T-helper 2 cell treated with Interferon-gamma antibody and Interleukin-4, amounts not matched to agents 5 μg/mL and 100 μg/mL, for 36 hours (primary cell): ENCODE results near the gene MYBPH.

Experiments
- DNase-seq: peaks from one replicate; pipeline ENCODE4 v3.0.0; 2021; ENCODE audit warnings: low spot score
- H3K27ac Mint-ChIP-seq: one replicate; pipeline ENCODE4 v1.8.0; 2021; ENCODE audit warnings: mild to moderate bottlenecking, mixed read lengths
- H3K27me3 Mint-ChIP-seq: one replicate; pipeline ENCODE4 v1.8.0; 2021; ENCODE audit warnings: low read depth, mixed read lengths
- H3K36me3 Mint-ChIP-seq: one replicate; pipeline ENCODE4 v1.8.0; 2021; ENCODE audit warnings: low read depth, mixed read lengths
- H3K4me1 Mint-ChIP-seq: one replicate; pipeline ENCODE4 v1.8.0; 2021; ENCODE audit warnings: low read depth, mixed read lengths
- H3K4me3 Mint-ChIP-seq: one replicate; pipeline ENCODE4 v1.8.0; 2022; ENCODE audit warnings: mild to moderate bottlenecking, moderate library complexity, mixed read lengths
- H3K9me3 Mint-ChIP-seq: one replicate; pipeline ENCODE4 v1.8.0; 2021; ENCODE audit warnings: mixed read lengths

MYBPH gene

GRCh38 chr1:203135636-203136305 lies 39.9 kb downstream of the MYBPH start:
- Mint-ChIP-seq H3K9me3 (no peaks in the 10 kb centered on the region), H3K27ac (no peak overlapping the region), H3K4me1 (peaks cover 4% of the 10 kb centered on the region), H3K4me3 (no peak overlapping the region), H3K27me3 (peaks cover 9% of the 10 kb centered on the region), H3K36me3 (no peaks in the 10 kb centered on the region)
- no peak for DNase-seq

GRCh38 chr1:203133970-203134725 lies 41.5 kb downstream of the MYBPH start:
- H3K4me1 Mint-ChIP-seq: peaks cover 4% of the 10 kb centered on the region
- no peaks in the 10 kb centered on the region for H3K36me3 Mint-ChIP-seq
- H3K4me3 Mint-ChIP-seq: no peak overlapping the region
- peaks cover 20% of the 10 kb centered on the region for H3K27me3 Mint-ChIP-seq
- no peaks in the 10 kb centered on the region for H3K9me3 Mint-ChIP-seq
- no peak for DNase-seq
- H3K27ac Mint-ChIP-seq: no peak overlapping the region

GRCh38 chr1:203131548-203132200 lies 44.0 kb downstream of the MYBPH start:
- H3K9me3 Mint-ChIP-seq: no peaks in the 10 kb centered on the region
- H3K27ac Mint-ChIP-seq: no peak overlapping the region
- no peak overlapping the region for H3K4me3 Mint-ChIP-seq
- H3K36me3 Mint-ChIP-seq: no peaks in the 10 kb centered on the region
- peaks cover 9% of the 10 kb centered on the region for H3K4me1 Mint-ChIP-seq
- no peak for DNase-seq
- H3K27me3 Mint-ChIP-seq: peaks cover 35% of the 10 kb centered on the region

- H3K9me3 Mint-ChIP-seq: no peaks in the 10 kb centered on the region
- H3K4me1 Mint-ChIP-seq: peaks cover 5% of the 10 kb centered on the region
- DNase-seq: no peak
- no peak overlapping the region for H3K27ac Mint-ChIP-seq
- no peak overlapping the region for H3K4me3 Mint-ChIP-seq
- H3K36me3 Mint-ChIP-seq: no peaks in the 10 kb centered on the region
- peaks cover 45% of the 10 kb centered on the region for H3K27me3 Mint-ChIP-seq
Measured at GRCh38 chr1:203130358-203130985, 45.2 kb downstream of the MYBPH start.

GRCh38 chr1:203129501-203130231 lies 46.0 kb downstream of the MYBPH start:
- H3K4me1 Mint-ChIP-seq: peaks cover 5% of the 10 kb centered on the region
- H3K36me3 Mint-ChIP-seq: no peaks in the 10 kb centered on the region
- no peaks in the 10 kb centered on the region for H3K9me3 Mint-ChIP-seq
- H3K4me3 Mint-ChIP-seq: no peak overlapping the region
- H3K27me3 Mint-ChIP-seq: peaks cover 45% of the 10 kb centered on the region
- H3K27ac Mint-ChIP-seq: no peak overlapping the region
- no peak for DNase-seq

- peaks cover 51% of the 10 kb centered on the region for H3K27me3 Mint-ChIP-seq
- no peak overlapping the region for H3K27ac Mint-ChIP-seq
- no peaks in the 10 kb centered on the region for H3K36me3 Mint-ChIP-seq
- H3K4me3 Mint-ChIP-seq: no peak overlapping the region
- DNase-seq: no peak
- peaks cover 5% of the 10 kb centered on the region for H3K4me1 Mint-ChIP-seq
- no peaks in the 10 kb centered on the region for H3K9me3 Mint-ChIP-seq
Measured at GRCh38 chr1:203128716-203129500, 46.7 kb downstream of the MYBPH start.

GRCh38 chr1:203128431-203128715 lies 47.3 kb downstream of the MYBPH start:
- Mint-ChIP-seq H3K9me3 (no peaks in the 10 kb centered on the region), H3K36me3 (no peaks in the 10 kb centered on the region), H3K4me1 (peaks cover 5% of the 10 kb centered on the region), H3K27me3 (peaks cover 56% of the 10 kb centered on the region), H3K27ac (no peak overlapping the region), H3K4me3 (no peak overlapping the region)
- DNase-seq: no peak

- H3K4me3 Mint-ChIP-seq: no peak within 1 kb of the TSS
- H3K27me3 Mint-ChIP-seq: peaks cover 56% of the 10 kb centered on the region
- peaks cover 5% of the 10 kb centered on the region for H3K4me1 Mint-ChIP-seq
- H3K27ac Mint-ChIP-seq: no peak within 1 kb of the TSS
- no peaks in the 10 kb centered on the region for H3K36me3 Mint-ChIP-seq
- no peak for DNase-seq
- H3K9me3 Mint-ChIP-seq: no peaks in the 10 kb centered on the region
Measured at GRCh38 chr1:203127666-203128430, 47.8 kb downstream of the MYBPH start, which contains the start of gene ADORA1. Gene ADORA1 (plus strand): TSS chr1:203127726. CDS start chr1:203128842, 1,116 bp downstream.

- H3K9me3 Mint-ChIP-seq: no peaks in the 10 kb centered on the region
- H3K27ac Mint-ChIP-seq: no peak overlapping the region
- H3K36me3 Mint-ChIP-seq: no peaks in the 10 kb centered on the region
- H3K27me3 Mint-ChIP-seq: peaks cover 56% of the 10 kb centered on the region
- no peak for DNase-seq
- H3K4me1 Mint-ChIP-seq: peaks cover 5% of the 10 kb centered on the region
- no peak overlapping the region for H3K4me3 Mint-ChIP-seq
Measured at GRCh38 chr1:203126866-203127665, 48.6 kb downstream of the MYBPH start.

- DNase-seq: no peak
- Mint-ChIP-seq H3K27me3 (peaks cover 62% of the 10 kb centered on the region), H3K9me3 (no peaks in the 10 kb centered on the region), H3K4me1 (peaks cover 9% of the 10 kb centered on the region), H3K4me3 (no peak overlapping the region), H3K36me3 (no peaks in the 10 kb centered on the region), H3K27ac (no peak overlapping the region)
Measured at GRCh38 chr1:203126151-203126865, 49.3 kb downstream of the MYBPH start.

- Mint-ChIP-seq H3K27ac (no peak overlapping the region), H3K36me3 (no peaks in the 10 kb centered on the region), H3K27me3 (peaks cover 68% of the 10 kb centered on the region), H3K9me3 (no peaks in the 10 kb centered on the region), H3K4me1 (peaks cover 9% of the 10 kb centered on the region), H3K4me3 (no peak overlapping the region)
- DNase-seq: no peak
Measured at GRCh38 chr1:203124546-203125317, 50.9 kb downstream of the MYBPH start.
